ENCODE measurements around the gene NKX6-2.
"Not testable (repeated sequence)": the region's sequence is repeated elsewhere in the genome, so short reads cannot be mapped to it uniquely, and the experiment has no call there.

The NKX6-2 gene

GRCh38 chr10:132792796-132793195 lies 6.8 kb upstream of the NKX6-2 start:
- Histone ChIP-seq H3K27ac (ENCODE audit: low read length) (no peak overlapping the region), H3K9me3 (ENCODE audit: control insufficient read depth in 1 of 2, low read length in 2 of 2) (no peaks in the 10 kb centered on the region), H3K4me1 (ENCODE audit: control insufficient read depth in 1 of 2, insufficient read depth in 2 of 2, low read length in 2 of 2) (peaks cover 0 to 11% of the 10 kb centered on the region in 2 donors), H3K4me3 (ENCODE audit: low read depth in 1 of 2, low read length in 2 of 2) (no peak overlapping the region), H3K27me3 (ENCODE audit: low read depth, low read length) (peaks cover 5% of the 10 kb centered on the region), H3K36me3 (ENCODE audit: control insufficient read depth in 1 of 2, insufficient read depth in 2 of 2, low read length in 2 of 2) (no peaks in the 10 kb centered on the region)

DNA sequence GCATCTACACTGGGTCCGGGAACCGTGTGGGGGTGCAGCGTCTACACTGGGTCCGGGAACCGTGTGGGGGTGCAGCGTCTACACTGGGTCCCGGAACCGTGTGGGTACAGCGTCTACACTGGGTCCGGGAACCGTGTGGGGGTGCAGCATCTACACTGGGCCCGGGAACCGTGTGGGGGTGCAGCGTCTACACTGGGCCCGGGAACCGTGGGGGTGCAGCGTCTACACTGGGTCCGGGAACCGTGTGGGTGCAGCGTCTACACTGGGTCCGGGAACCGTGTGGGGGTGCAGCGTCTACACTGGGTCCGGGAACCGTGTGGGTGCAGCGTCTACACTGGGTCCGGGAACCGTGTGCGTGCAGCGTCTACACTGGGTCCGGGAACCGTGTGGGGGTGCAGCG lies 6.2 kb upstream of the NKX6-2 start:
- H3K27me3 ChIP-seq (ENCODE audit: low read depth, low read length); H3K4me3 ChIP-seq (ENCODE audit: low read depth in 1 of 2, low read length in 2 of 2); H3K27ac ChIP-seq (ENCODE audit: low read length); H3K36me3 ChIP-seq (ENCODE audit: control insufficient read depth in 1 of 2, insufficient read depth in 2 of 2, low read length in 2 of 2); H3K9me3 ChIP-seq (ENCODE audit: control insufficient read depth in 1 of 2, low read length in 2 of 2): not testable (repeated sequence)
- peaks cover 0 to 17% of the 10 kb centered on the region in 2 donors for H3K4me1 ChIP-seq (ENCODE audit: control insufficient read depth in 1 of 2, insufficient read depth in 2 of 2, low read length in 2 of 2)

DNA sequence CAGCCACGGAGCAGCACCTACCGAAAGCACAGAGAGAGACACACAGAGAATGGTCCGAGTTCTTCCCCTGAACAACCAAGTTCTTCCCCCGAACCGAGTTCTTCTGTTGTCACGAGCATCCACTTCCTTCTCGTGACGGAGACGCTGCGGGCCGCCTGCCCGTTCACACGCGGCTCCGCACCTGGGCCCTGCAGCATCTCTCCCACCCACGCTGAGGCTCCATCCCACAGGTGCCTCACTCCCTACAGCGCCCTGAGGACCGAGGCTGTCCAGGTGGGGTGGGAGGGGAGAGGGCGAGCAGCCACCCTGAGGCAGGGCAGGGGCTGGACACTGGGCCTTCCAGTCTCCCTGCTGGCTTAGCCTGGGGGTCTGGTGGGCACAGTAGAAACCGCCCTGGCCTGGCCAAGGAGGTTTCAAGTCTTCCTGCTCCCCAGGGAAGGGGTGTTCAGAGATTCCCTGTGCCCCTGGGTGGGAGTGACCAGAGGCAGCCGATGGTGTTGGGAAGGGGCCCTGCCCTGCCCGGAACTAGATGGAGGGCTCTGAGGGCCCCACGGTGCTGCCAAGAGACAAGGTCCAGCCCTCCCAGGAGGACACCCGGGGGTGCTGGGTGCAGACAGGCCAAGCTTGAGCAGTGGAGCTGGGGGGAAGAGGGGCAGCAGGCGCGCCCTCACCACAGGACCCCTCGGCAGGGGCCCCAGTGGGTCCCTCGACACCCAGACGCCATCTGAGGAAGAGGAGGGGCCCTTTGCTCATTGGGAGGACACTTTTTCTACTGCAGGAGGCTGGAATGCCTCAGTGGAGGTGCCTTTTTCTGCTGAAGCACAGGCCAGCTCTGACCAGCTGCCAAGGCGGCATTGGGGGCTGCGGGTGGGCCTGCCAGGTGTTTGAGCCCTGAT lies 5.2 kb upstream of the NKX6-2 start:
- Histone ChIP-seq H3K36me3 (ENCODE audit: control insufficient read depth in 1 of 2, insufficient read depth in 2 of 2, low read length in 2 of 2) (no peaks in the 10 kb centered on the region), H3K27me3 (ENCODE audit: low read depth, low read length) (peaks cover 5% of the 10 kb centered on the region), H3K4me3 (ENCODE audit: low read depth in 1 of 2, low read length in 2 of 2) (no peak overlapping the region), H3K27ac (ENCODE audit: low read length) (no peak overlapping the region), H3K9me3 (ENCODE audit: control insufficient read depth in 1 of 2, low read length in 2 of 2) (no peaks in the 10 kb centered on the region), H3K4me1 (ENCODE audit: control insufficient read depth in 1 of 2, insufficient read depth in 2 of 2, low read length in 2 of 2) (peaks cover 0 to 26% of the 10 kb centered on the region in 2 donors)

DNA sequence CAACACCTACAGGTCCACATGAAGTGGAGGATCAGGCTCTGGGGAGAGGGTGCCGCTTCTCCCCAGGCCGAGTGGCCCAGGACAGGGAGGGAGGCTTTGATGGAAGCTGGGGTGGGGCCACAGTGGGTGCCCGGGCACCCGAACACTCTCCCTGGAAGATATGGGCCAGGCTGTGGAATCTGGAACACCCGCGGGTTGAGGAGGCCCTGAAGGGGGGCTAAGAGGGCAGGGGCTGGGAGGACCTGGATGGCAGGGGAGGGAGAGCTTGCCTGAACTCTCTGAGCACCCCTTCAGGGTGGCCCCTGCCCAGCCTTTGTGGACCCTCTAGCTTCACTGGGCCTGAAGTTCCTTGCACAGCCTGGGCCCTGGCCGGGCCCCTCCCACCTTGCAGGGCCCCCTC lies 4.5 kb upstream of the NKX6-2 start:
- no peaks in the 10 kb centered on the region for H3K9me3 ChIP-seq (ENCODE audit: control insufficient read depth in 1 of 2, low read length in 2 of 2)
- H3K27me3 ChIP-seq (ENCODE audit: low read depth, low read length), result peaks cover 5% of the 10 kb centered on the region
- no peak overlapping the region for H3K4me3 ChIP-seq (ENCODE audit: low read depth in 1 of 2, low read length in 2 of 2)
- H3K4me1 ChIP-seq (ENCODE audit: control insufficient read depth in 1 of 2, insufficient read depth in 2 of 2, low read length in 2 of 2), result peaks cover 0 to 27% of the 10 kb centered on the region in 2 donors
- H3K36me3 ChIP-seq (ENCODE audit: control insufficient read depth in 1 of 2, insufficient read depth in 2 of 2, low read length in 2 of 2), result no peaks in the 10 kb centered on the region
- H3K27ac ChIP-seq (ENCODE audit: low read length), result no peak overlapping the region

DNA sequence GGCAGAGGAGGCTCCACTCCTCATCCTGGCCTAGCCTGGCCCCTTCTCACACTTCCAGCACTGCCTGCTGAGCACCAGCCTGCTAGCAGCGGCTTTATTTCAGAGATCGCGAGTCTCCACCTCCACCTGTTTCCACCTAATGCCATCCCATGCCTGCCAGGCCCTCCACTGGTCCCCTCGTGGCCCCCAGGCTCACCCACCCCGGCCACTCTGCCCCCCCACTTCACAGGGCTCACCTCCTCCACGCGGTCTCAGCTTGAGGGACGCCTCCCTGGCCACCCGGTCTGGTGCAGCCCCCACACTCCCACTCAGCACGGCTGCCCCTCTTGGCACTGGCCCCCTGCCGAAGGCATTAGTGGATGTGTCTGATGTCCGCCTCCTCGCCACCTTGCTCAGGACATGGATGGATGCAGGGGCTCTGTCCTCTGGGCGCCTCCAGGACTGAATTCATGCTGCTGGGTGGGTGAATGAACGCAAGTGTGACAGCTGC lies 3.8 kb upstream of the NKX6-2 start:
- Histone ChIP-seq H3K4me1 (ENCODE audit: control insufficient read depth in 1 of 2, insufficient read depth in 2 of 2, low read length in 2 of 2) (peaks cover 0 to 33% of the 10 kb centered on the region in 2 donors), H3K4me3 (ENCODE audit: low read depth in 1 of 2, low read length in 2 of 2) (no peak overlapping the region), H3K9me3 (ENCODE audit: control insufficient read depth in 1 of 2, low read length in 2 of 2) (no peaks in the 10 kb centered on the region), H3K36me3 (ENCODE audit: control insufficient read depth in 1 of 2, insufficient read depth in 2 of 2, low read length in 2 of 2) (no peaks in the 10 kb centered on the region), H3K27ac (ENCODE audit: low read length) (no peak overlapping the region), H3K27me3 (ENCODE audit: low read depth, low read length) (peaks cover 5% of the 10 kb centered on the region)

DNA sequence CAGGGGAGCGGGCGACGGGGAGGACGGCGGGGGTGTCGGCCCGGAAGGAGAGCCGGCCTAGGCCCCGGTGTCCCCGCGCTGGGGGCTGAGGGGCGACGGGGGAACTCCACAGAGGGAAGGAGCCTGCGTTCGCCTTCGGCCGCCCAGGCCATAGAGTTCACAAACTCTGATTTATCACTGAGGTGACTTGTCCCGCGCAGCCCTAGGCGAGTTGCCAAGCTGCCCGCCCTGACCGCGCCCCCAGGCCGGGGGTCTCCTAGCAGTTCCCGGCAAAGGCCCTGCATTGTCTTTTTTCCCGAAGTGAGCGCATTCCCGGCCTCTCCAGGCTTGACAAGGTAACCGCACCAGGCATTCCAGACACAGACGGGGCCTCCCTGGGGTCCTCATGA lies 2.9 kb upstream of the NKX6-2 start:
- Histone ChIP-seq H3K27ac (ENCODE audit: low read length) (no peak overlapping the region), H3K27me3 (ENCODE audit: low read depth, low read length) (peaks cover 10% of the 10 kb centered on the region), H3K4me1 (ENCODE audit: control insufficient read depth in 1 of 2, insufficient read depth in 2 of 2, low read length in 2 of 2) (peaks cover 0 to 36% of the 10 kb centered on the region in 2 donors), H3K9me3 (ENCODE audit: control insufficient read depth in 1 of 2, low read length in 2 of 2) (peaks cover 0 to 4% of the 10 kb centered on the region in 2 donors), H3K4me3 (ENCODE audit: low read depth in 1 of 2, low read length in 2 of 2) (no peak overlapping the region), H3K36me3 (ENCODE audit: control insufficient read depth in 1 of 2, insufficient read depth in 2 of 2, low read length in 2 of 2) (peaks cover 0 to 1% of the 10 kb centered on the region in 2 donors)

- Histone ChIP-seq H3K4me3 (ENCODE audit: low read depth in 1 of 2, low read length in 2 of 2) (no peak overlapping the region), H3K9me3 (ENCODE audit: control insufficient read depth in 1 of 2, low read length in 2 of 2) (peaks cover 0 to 4% of the 10 kb centered on the region in 2 donors), H3K4me1 (ENCODE audit: control insufficient read depth in 1 of 2, insufficient read depth in 2 of 2, low read length in 2 of 2) (peaks cover 0 to 36% of the 10 kb centered on the region in 2 donors), H3K36me3 (ENCODE audit: control insufficient read depth in 1 of 2, insufficient read depth in 2 of 2, low read length in 2 of 2) (peaks cover 0 to 6% of the 10 kb centered on the region in 2 donors), H3K27ac (ENCODE audit: low read length) (no peak overlapping the region), H3K27me3 (ENCODE audit: low read depth, low read length) (peaks cover 10% of the 10 kb centered on the region)
These were observed 2.4 kb upstream of the NKX6-2 start for GRCh38 chr10:132788180-132788830.

DNA sequence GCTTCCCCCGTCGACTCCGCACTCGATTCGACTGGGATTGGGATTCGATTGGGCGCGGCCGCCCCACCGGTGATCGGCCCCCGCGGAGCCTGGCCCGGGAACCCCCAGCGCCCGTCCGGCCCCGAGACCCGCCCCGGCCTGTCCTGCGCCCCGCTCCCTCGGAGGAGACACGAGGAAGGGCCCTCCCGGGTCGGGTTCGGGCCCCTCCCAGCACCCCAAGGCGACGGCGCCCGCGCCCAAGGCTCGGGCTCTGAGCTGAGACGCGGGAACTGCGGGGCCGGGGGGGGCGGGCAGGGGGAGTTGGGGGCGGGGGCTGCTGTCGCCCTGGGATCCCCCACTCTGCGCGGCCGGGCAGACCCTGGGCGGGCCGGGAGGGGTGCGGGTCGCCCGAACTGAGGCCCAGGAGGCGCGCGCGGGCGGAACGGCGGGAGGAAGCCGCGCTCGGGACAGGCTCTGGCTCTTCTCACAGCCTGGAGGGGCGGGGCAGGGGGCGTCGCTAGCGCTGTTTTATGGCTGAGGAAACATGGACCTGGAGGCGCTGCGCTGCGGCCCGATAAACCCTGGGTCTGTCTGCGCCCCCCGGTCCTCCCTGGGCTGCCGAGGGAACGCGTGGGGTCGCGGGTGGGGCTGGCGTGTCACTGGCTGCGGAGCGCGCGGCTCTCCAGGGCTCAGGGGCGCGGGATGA lies 1.7 kb upstream of the NKX6-2 start:
- H3K27ac ChIP-seq (ENCODE audit: low read length), result no peak overlapping the region
- peaks cover 6 to 13% of the 10 kb centered on the region in 2 donors for H3K36me3 ChIP-seq (ENCODE audit: control insufficient read depth in 1 of 2, insufficient read depth in 2 of 2, low read length in 2 of 2)
- peaks cover 0 to 36% of the 10 kb centered on the region in 2 donors for H3K4me1 ChIP-seq (ENCODE audit: control insufficient read depth in 1 of 2, insufficient read depth in 2 of 2, low read length in 2 of 2)
- H3K27me3 ChIP-seq (ENCODE audit: low read depth, low read length), result peaks cover 10% of the 10 kb centered on the region
- H3K9me3 ChIP-seq (ENCODE audit: control insufficient read depth in 1 of 2, low read length in 2 of 2), result peaks cover 0 to 4% of the 10 kb centered on the region in 2 donors
- peak overlapping the region in 1 of 2 donors; percentile 25 for H3K4me3 ChIP-seq (ENCODE audit: low read depth in 1 of 2, low read length in 2 of 2)

DNA sequence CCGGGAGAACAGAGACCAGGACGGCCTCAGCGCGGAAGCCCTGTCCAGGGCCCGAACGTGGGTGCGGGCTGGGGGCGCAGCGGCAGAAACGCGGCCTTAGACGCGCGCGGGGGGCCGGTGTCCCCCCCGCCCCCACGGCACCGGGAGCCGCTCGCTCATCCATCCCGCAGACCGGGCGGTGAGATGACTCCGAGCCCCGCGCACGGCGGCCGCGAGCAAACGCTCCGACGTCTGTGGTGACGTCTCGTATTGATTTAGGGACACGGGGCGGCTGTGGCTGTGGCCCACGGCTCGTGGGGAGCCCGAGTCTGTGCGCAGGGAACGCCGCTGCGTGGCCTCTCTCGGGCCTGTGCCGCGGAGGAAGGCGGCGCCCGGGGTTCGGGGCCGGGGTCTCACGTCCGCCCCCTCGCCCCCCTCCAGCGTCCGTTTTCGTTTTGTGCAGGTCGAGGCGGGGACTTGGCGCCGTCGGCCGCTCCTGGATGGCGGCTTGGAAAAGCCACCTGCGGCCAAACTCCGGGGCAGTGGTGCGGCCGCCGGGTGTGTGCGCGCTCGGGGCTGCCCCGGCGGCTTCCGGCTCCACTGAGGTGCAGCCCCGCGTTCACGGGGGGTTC lies 1.0 kb upstream of the NKX6-2 start:
- H3K4me3 ChIP-seq (ENCODE audit: low read depth in 1 of 2, low read length in 2 of 2), result peak overlapping the region in 1 of 2 donors; percentile 25
- peaks cover 0 to 36% of the 10 kb centered on the region in 2 donors for H3K4me1 ChIP-seq (ENCODE audit: control insufficient read depth in 1 of 2, insufficient read depth in 2 of 2, low read length in 2 of 2)
- H3K36me3 ChIP-seq (ENCODE audit: control insufficient read depth in 1 of 2, insufficient read depth in 2 of 2, low read length in 2 of 2), result peaks cover 8 to 19% of the 10 kb centered on the region in 2 donors
- peaks cover 10% of the 10 kb centered on the region for H3K27me3 ChIP-seq (ENCODE audit: low read depth, low read length)
- peaks cover 0 to 4% of the 10 kb centered on the region in 2 donors for H3K9me3 ChIP-seq (ENCODE audit: control insufficient read depth in 1 of 2, low read length in 2 of 2)
- no peak overlapping the region for H3K27ac ChIP-seq (ENCODE audit: low read length)

GRCh38 chr10:132786476-132786883 lies 533 bp upstream of the NKX6-2 start:
- peak overlapping the region in 1 of 2 donors; percentile 25 for H3K4me3 ChIP-seq (ENCODE audit: low read depth in 1 of 2, low read length in 2 of 2)
- H3K9me3 ChIP-seq (ENCODE audit: control insufficient read depth in 1 of 2, low read length in 2 of 2), result peaks cover 0 to 4% of the 10 kb centered on the region in 2 donors
- peaks cover 0 to 36% of the 10 kb centered on the region in 2 donors for H3K4me1 ChIP-seq (ENCODE audit: control insufficient read depth in 1 of 2, insufficient read depth in 2 of 2, low read length in 2 of 2)
- no peak overlapping the region for H3K27ac ChIP-seq (ENCODE audit: low read length)
- peaks cover 11 to 24% of the 10 kb centered on the region in 2 donors for H3K36me3 ChIP-seq (ENCODE audit: control insufficient read depth in 1 of 2, insufficient read depth in 2 of 2, low read length in 2 of 2)
- peaks cover 10% of the 10 kb centered on the region for H3K27me3 ChIP-seq (ENCODE audit: low read depth, low read length)

Measured in muscle layer of duodenum (tissue), 2 donors.